H1 (cell line): ENCODE measurements around the gene FREM1. TPM values are rescaled to one million over a fixed set of nuclear protein-coding genes. Genes with fewer than 3 reads are reported as not detected.

Experiments
- CTCF ChIA-PET: fragments of 300-600 bp; sonication (Branson Sonifier 250); formaldehyde crosslinking; loops from one replicate; lab custom pipeline; 2021; ENCODE audit not compliant: partially characterized antibody; lab: Charles Lee
- POLR2A ChIA-PET: fragments of 300-600 bp; sonication (Branson Sonifier 250); formaldehyde crosslinking; loops from one replicate; lab custom pipeline; 2021; ENCODE audit warnings: inconsistent platforms; ENCODE audit not compliant: partially characterized antibody; lab: Charles Lee
- DNase-seq, 2 experiments: peaks; one replicate each; pipeline versions ENCODE4 v3.0.0 to v3.0.0-alpha.2; 2010 to 2022; ENCODE audit warnings: low spot score in 2 of 2, low read depth in 1 of 2, mixed read lengths in 1 of 2
- FAIRE-seq: peaks from 2 replicates; lab custom pipeline; 2011; peaks lifted over from hg19 to GRCh38; lab: Jason Lieb, UNC
- H2AFZ ChIP-seq: 2 replicates; pipeline ENCODE4 v1.8.1; 2012; ENCODE audit warnings: low read length, inconsistent platforms
- H2AK5ac ChIP-seq: 2 replicates; pipeline ENCODE4 v1.6.1; 2013; ENCODE audit warnings: low read depth, low read length
- H2BK120ac ChIP-seq: replicated peaks from 2 replicates; pipeline ENCODE3; 2013; ENCODE audit warnings: low read depth, low read length, inconsistent platforms
- H2BK12ac ChIP-seq: 2 replicates; pipeline ENCODE4 v1.6.1; 2013; ENCODE audit warnings: low read depth, low read length
- H2BK15ac ChIP-seq: 2 replicates; pipeline ENCODE4 v1.6.1; 2013; ENCODE audit warnings: low read length
- H2BK20ac ChIP-seq: 2 replicates; pipeline ENCODE4 v1.6.1; 2013; ENCODE audit warnings: low read length
- H2BK5ac ChIP-seq: 2 replicates; pipeline ENCODE4 v1.6.1; 2013; ENCODE audit warnings: low read depth, low read length
- H3K14ac ChIP-seq: 2 replicates; pipeline ENCODE4 v1.6.1; 2013; ENCODE audit warnings: inconsistent platforms; ENCODE audit not compliant: insufficient read length
- H3K18ac ChIP-seq: 2 replicates; pipeline ENCODE4 v1.6.1; 2013; ENCODE audit warnings: low read length; ENCODE audit errors: extremely low read depth
- H3K23ac ChIP-seq: 2 replicates; pipeline ENCODE4 v1.6.1; 2013; ENCODE audit warnings: inconsistent platforms; ENCODE audit not compliant: insufficient read length
- H3K23me2 ChIP-seq: 2 replicates; pipeline ENCODE4 v1.6.1; 2013; ENCODE audit warnings: low read depth, low read length
- H3K27ac ChIP-seq: 2 replicates; pipeline ENCODE4 v1.6.1; 2011; ENCODE audit warnings: low read depth, low read length, inconsistent platforms
- H3K27me3 ChIP-seq, 4 experiments: replicated peaks in 1 of 4; 1 replicate in 1 of 4; 2 replicates in 3 of 4; pipeline versions ENCODE4 v1.6.1 to v1.8.1; 2011 to 2013; ENCODE audit warnings: low read length in 3 of 4, mild to moderate bottlenecking in 3 of 4, inconsistent platforms in 2 of 4, mixed read lengths in 2 of 4, moderate library complexity in 1 of 4; ENCODE audit not compliant: control insufficient read depth in 3 of 4, insufficient read depth in 3 of 4; ENCODE audit errors: extremely low read depth in 1 of 4
- H3K36me3 ChIP-seq, 4 experiments: 2 replicates each; pipeline versions ENCODE4 v1.6.1 to v1.8.1; 2011 to 2013; ENCODE audit warnings: mild to moderate bottlenecking in 4 of 4, low read length in 3 of 4, moderate library complexity in 2 of 4, control low read depth in 1 of 4, inconsistent platforms in 1 of 4; ENCODE audit not compliant: insufficient read depth in 4 of 4, control insufficient read depth in 2 of 4
- H3K4ac ChIP-seq: replicated peaks from 2 replicates; pipeline ENCODE3; 2013; ENCODE audit warnings: low read length, low read depth, mixed read lengths, inconsistent platforms; ENCODE audit not compliant: insufficient read length
- H3K4me1 ChIP-seq, 4 experiments: replicated peaks in 1 of 4; 1 replicate in 1 of 4; 2 replicates in 3 of 4; pipeline versions ENCODE4 v1.6.1 to v1.8.1; 2011 to 2013; ENCODE audit warnings: low read length in 3 of 4, inconsistent platforms in 2 of 4, mixed read lengths in 1 of 4; ENCODE audit not compliant: insufficient read depth in 4 of 4, control insufficient read depth in 3 of 4
- H3K4me2 ChIP-seq, 2 experiments: 2 replicates each; pipeline versions ENCODE4 v1.6.1 to v1.8.1; 2011 to 2013; ENCODE audit warnings: low read depth in 2 of 2, low read length in 2 of 2, control low read depth in 1 of 2, inconsistent platforms in 1 of 2, mild to moderate bottlenecking in 1 of 2; ENCODE audit not compliant: insufficient read depth in 1 of 2
- H3K4me3 ChIP-seq, 4 experiments: fragments of 200-600, 300-600 bp in 1 of 4; sonication (generic), shearing (Covaris generic), sonication (Bioruptor Twin) in 1 of 4; 2 replicates each; pipeline versions ENCODE4 v1.5.1 to v1.8.1; 2011 to 2016; ENCODE audit warnings: low read length in 4 of 4, low read depth in 3 of 4, control low read depth in 2 of 4, inconsistent platforms in 2 of 4, mild to moderate bottlenecking in 2 of 4, mixed read lengths in 1 of 4, moderate library complexity in 1 of 4; ENCODE audit not compliant: insufficient read depth in 2 of 4; ENCODE audit errors: extremely low read depth in 1 of 4
- H3K56ac ChIP-seq: replicated peaks from 2 replicates; pipeline ENCODE3; 2013; ENCODE audit warnings: low read depth, mild to moderate bottlenecking, mixed read lengths, low read length, inconsistent platforms; ENCODE audit not compliant: insufficient read length
- H3K79me1 ChIP-seq: 2 replicates; pipeline ENCODE4 v1.6.1; 2013; ENCODE audit warnings: low read depth, low read length, control low read depth
- H3K79me2 ChIP-seq, 2 experiments: 2 replicates each; pipeline versions ENCODE4 v1.6.1 to v1.8.1; 2012 to 2013; ENCODE audit warnings: low read length in 2 of 2, mild to moderate bottlenecking in 2 of 2, inconsistent platforms in 1 of 2; ENCODE audit not compliant: insufficient read depth in 2 of 2, control insufficient read depth in 1 of 2
- H3K9ac ChIP-seq, 4 experiments: replicated peaks in 1 of 4; 1 replicate in 1 of 4; 2 replicates in 3 of 4; pipeline versions ENCODE4 v1.6.1 to v1.8.1; 2011 to 2013; ENCODE audit warnings: low read depth in 3 of 4, low read length in 3 of 4, control low read depth in 2 of 4, mild to moderate bottlenecking in 2 of 4, moderate library complexity in 2 of 4, inconsistent platforms in 1 of 4; ENCODE audit errors: extremely low read depth in 1 of 4
- H3K9me3 ChIP-seq, 2 experiments: 2 replicates each; pipeline versions ENCODE4 v1.6.1 to v1.8.1; 2012 to 2013; ENCODE audit warnings: mild to moderate bottlenecking in 2 of 2, moderate library complexity in 2 of 2, control low read depth in 1 of 2, inconsistent platforms in 1 of 2, low read depth in 1 of 2, low read length in 1 of 2, mixed read lengths in 1 of 2; ENCODE audit not compliant: insufficient read depth in 2 of 2
- H4K20me1 ChIP-seq, 2 experiments: replicated peaks in 1 of 2; 2 replicates each; pipeline versions ENCODE3 to v1.8.1; 2011 to 2013; ENCODE audit warnings: inconsistent platforms in 2 of 2, low read length in 2 of 2, mild to moderate bottlenecking in 1 of 2; ENCODE audit not compliant: insufficient read depth in 2 of 2, control insufficient read depth in 1 of 2
- H4K5ac ChIP-seq: 2 replicates; pipeline ENCODE4 v1.6.1; 2013; ENCODE audit warnings: low read length, low read depth, mixed read lengths, inconsistent platforms; ENCODE audit not compliant: insufficient read length
- H4K8ac ChIP-seq: 2 replicates; pipeline ENCODE4 v1.8.0; 2013; ENCODE audit warnings: mild to moderate bottlenecking, moderate library complexity, low read length, inconsistent platforms; ENCODE audit not compliant: insufficient read depth; ENCODE audit errors: extremely low read depth
- H4K91ac ChIP-seq: replicated peaks from 2 replicates; pipeline ENCODE3; 2013; ENCODE audit warnings: low read length, mixed read lengths, inconsistent platforms; ENCODE audit not compliant: insufficient read length
- CEBPB ChIP-seq: IDR thresholded peaks from 2 replicates; pipeline ENCODE4 v1.6.1; 2012; ENCODE audit warnings: low read depth, low read length
- GABPA ChIP-seq: IDR thresholded peaks from 2 replicates; pipeline ENCODE4 v1.6.1; 2011; ENCODE audit warnings: mild to moderate bottlenecking, low read length, moderate library complexity, borderline replicate concordance; ENCODE audit not compliant: insufficient read depth
- WGBS, 2 experiments: shearing (Covaris generic) in 1 of 2; methylation state at CpG; one replicate each; pipeline versions ENCODE4 v1.1.6 to v1.1.7; 2013 to 2015; ENCODE audit warnings: low lambda C conversion rate in 2 of 2, mixed read lengths in 2 of 2, inconsistent platforms in 1 of 2, low coverage in 1 of 2, missing lambda C conversion rate in 1 of 2; ENCODE audit not compliant: insufficient replicate concordance in 2 of 2, insufficient coverage in 1 of 2, insufficient read length in 1 of 2; ENCODE audit errors: extremely low coverage in 1 of 2, missing lambda C conversion rate in 1 of 2; 5-methylcytosine and 5-hydroxymethylcytosine counted together
- polyA plus RNA-seq, 7 experiments: library from polyadenylated mRNA; depleted of rRNA in 3 of 7; stranded (reverse) in 5 of 7; unstranded in 2 of 7; fragments of >200 nt in 5 of 7; fragments of 200-250 nt in 2 of 7; gene quantifications; 1 replicate in 5 of 7; 2 replicates in 1 of 7; 4 replicates in 1 of 7; pipeline versions ENCODE4 v1.2.1 to v1.2.3, GENCODE V29; 2011 to 2013; ENCODE audit warnings: missing spikeins in 2 of 7, mixed read lengths in 2 of 7
- total RNA-seq: library from RNA; stranded (reverse); fragmentation: NEBNext Ultra II Directional; extraction: Animal tissue kit (Norgen Biotek cat#: 25700); gene quantifications from 2 replicates; pipeline ENCODE4 v1.2.1, GENCODE V29; 2021

Gene FREM1
- total and polyA plus RNA-seq, 2 of the 8 experiments (the other 6 are each of a cell fraction or from before 2014, with no cell fraction given) = 2.6 to 3.1 TPM

DNA sequence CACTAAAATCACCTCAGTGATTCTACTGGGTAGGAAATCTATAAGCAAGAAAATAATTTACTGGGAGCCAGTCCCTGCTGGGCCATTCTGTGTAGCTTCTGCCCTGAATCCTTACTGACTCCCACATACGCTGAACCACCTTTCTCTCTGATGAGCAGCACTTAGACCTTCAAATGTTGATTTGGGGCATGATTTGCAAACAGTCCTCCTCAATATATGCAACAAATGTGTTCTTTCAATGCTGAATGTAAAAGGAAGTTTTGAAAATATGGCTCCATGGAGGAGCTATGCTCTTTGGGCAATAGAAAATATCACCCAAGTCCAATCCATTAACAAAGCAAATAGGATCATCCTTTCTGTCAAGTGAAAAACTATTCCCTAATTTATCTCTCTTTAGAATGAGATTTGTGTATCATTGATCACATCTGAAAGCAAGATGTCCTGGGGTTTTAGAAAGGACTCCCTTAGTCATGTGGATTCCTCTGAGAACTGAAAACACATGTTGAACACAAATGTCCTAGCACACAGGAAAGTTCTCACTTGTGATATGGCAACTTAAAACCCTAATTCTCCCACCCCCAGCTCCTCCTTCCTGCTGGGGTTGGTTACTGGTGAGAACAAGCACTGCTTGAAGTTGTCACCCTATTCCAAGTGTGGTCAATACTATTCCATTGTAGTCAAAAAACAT is 178.8 kb downstream of the FREM1 start:
- Histone ChIP-seq H3K14ac (no peak overlapping the region), H3K23ac (no peak overlapping the region), H4K5ac (no peak overlapping the region), H3K9ac (no peak overlapping the region)
- TF ChIP-seq GABPA (no peak), CEBPB (no peak)
- TF ChIP-seq, all 59 proteins: peak for 0
- no peak overlapping the region for H4K91ac ChIP-seq
- FAIRE-seq (no peak), DNase-seq (no peak)
- no peaks in the 10 kb centered on the region for H3K36me3 ChIP-seq
- no peak overlapping the region for H2BK20ac ChIP-seq
- H3K27me3 ChIP-seq = peaks cover 0 to 3% (median 0%) of the 10 kb centered on the region in 4 experiments; a peak in 4 of 7 replicates
- H3K4ac ChIP-seq = no peak overlapping the region
- H2AFZ ChIP-seq = no peak overlapping the region
- H3K79me1 ChIP-seq = no peaks in the 10 kb centered on the region
- H2BK5ac ChIP-seq = no peak overlapping the region
- ChIA-PET POLR2A (no interaction called here), CTCF (interaction anchor here (0.8 to 1.4 kb wide), 3 partner anchors 38 to 289 kb away, joined by 3 read pairs; no protein-coding TSS in a partner anchor)
- no peak overlapping the region for H4K8ac ChIP-seq
- H3K79me2 ChIP-seq = no peaks in the 10 kb centered on the region
- H2BK12ac ChIP-seq = no peak overlapping the region
- H3K4me1 ChIP-seq = no peaks in the 10 kb centered on the region
- WGBS, 2 experiments = 94% methylated on average over 1 of the region's 1 CpG; no CpG with 5 or more reads in 1 of the 2 experiments
- H3K4me2 ChIP-seq = no peak overlapping the region
- H3K4me3 ChIP-seq = no peak overlapping the region
- H2BK15ac ChIP-seq = no peak overlapping the region
- H3K23me2 ChIP-seq = no peaks in the 10 kb centered on the region; the same call in 1 of the 2 replicates
- no peak overlapping the region for H2BK120ac ChIP-seq
- H4K20me1 ChIP-seq = no peaks in the 10 kb centered on the region
- no peaks in the 10 kb centered on the region for H3K9me3 ChIP-seq
- H3K56ac ChIP-seq = no peak overlapping the region
- no peak overlapping the region for H3K27ac ChIP-seq
- H3K18ac ChIP-seq = no peak overlapping the region
- no peak overlapping the region for H2AK5ac ChIP-seq
